Panc1 (cell line): ENCODE data around the gene AFF3. TPM values are rescaled to one million over a fixed set of nuclear protein-coding genes. Genes with fewer than 3 reads are reported as not detected.
A peak's percentile ranks its signal among the peaks of the same experiment; 100 is the strongest.

Experiments used
- ATAC-seq: fragments of 200-7000 bp; cut with Tn5 transposase; 2 replicates; pipeline ENCODE4 v1.9.1; 2020; ENCODE audit warnings: mild to moderate bottlenecking, moderate library complexity
- BruUV-seq: library from RNA; stranded (reverse); fragments of 400-500 nt; replicated peaks from 2 replicates; lab custom pipeline; 2021; lab: Mats Ljungman, UMichigan
- CTCF ChIA-PET: fragments of 300-600 bp; sonication (Branson Sonifier 250); formaldehyde crosslinking; loops from one replicate; lab custom pipeline; 2022; ENCODE audit warnings: antibody characterized with exemption; lab: Charles Lee
- POLR2A ChIA-PET: fragments of 300-600 bp; sonication (Branson Sonifier 250); formaldehyde crosslinking; loops from one replicate; lab custom pipeline; 2022; ENCODE audit warnings: antibody characterized with exemption; lab: Charles Lee
- DNase-seq: peaks from one replicate; pipeline ENCODE4 v3.0.0-alpha.2; 2010; ENCODE audit warnings: low read depth, low spot score
- H3K27ac ChIP-seq: 2 replicates; pipeline ENCODE4 v1.5.1; 2011; ENCODE audit warnings: mild to moderate bottlenecking, low read length, inconsistent platforms
- H3K27me3 ChIP-seq: fragments of 200-500 bp; sonication (Bioruptor generic); 2 replicates; pipeline ENCODE4 v1.6.0; 2014; ENCODE audit warnings: low read length, inconsistent platforms; ENCODE audit not compliant: control insufficient read depth, insufficient read depth
- H3K36me3 ChIP-seq: fragments of 200-500 bp; sonication (Bioruptor generic); 2 replicates; pipeline ENCODE4 v1.5.1; 2014; ENCODE audit warnings: inconsistent platforms, mild to moderate bottlenecking, low read length, moderate library complexity; ENCODE audit not compliant: control insufficient read depth, insufficient read depth
- H3K4me1 ChIP-seq: 2 replicates; pipeline ENCODE4 v1.5.1; 2011; ENCODE audit warnings: inconsistent platforms, mild to moderate bottlenecking, low read length, moderate library complexity; ENCODE audit not compliant: control insufficient read depth, insufficient read depth
- H3K4me3 ChIP-seq, 2 experiments: 2 replicates each; pipeline ENCODE4 v1.5.1; 2011 to 2012; ENCODE audit warnings: low read depth in 2 of 2, low read length in 2 of 2, mild to moderate bottlenecking in 2 of 2, inconsistent platforms in 1 of 2, moderate library complexity in 1 of 2
- H3K9me3 ChIP-seq: fragments of 200-500 bp; sonication (Bioruptor generic); 2 replicates; pipeline ENCODE4 v1.5.1; 2014; ENCODE audit warnings: low read depth, mild to moderate bottlenecking, inconsistent platforms, low read length, moderate library complexity; ENCODE audit not compliant: control insufficient read depth, insufficient read depth
- POLR2AphosphoS5 ChIP-seq: IDR thresholded peaks from 2 replicates; pipeline ENCODE4 v1.6.1; 2012; ENCODE audit warnings: mild to moderate bottlenecking, low read depth, low read length, moderate library complexity
- SIN3A ChIP-seq: IDR thresholded peaks from 2 replicates; pipeline ENCODE4 v1.6.1; 2012; ENCODE audit warnings: low read depth, mild to moderate bottlenecking, low read length, moderate library complexity, borderline replicate concordance; ENCODE audit not compliant: insufficient read depth
- TCF7L2 ChIP-seq: IDR thresholded peaks from 2 replicates; pipeline ENCODE4 v1.6.1; 2011; ENCODE audit warnings: mild to moderate bottlenecking, low read depth, low read length, inconsistent platforms
- in situ Hi-C: cut with HindIII; loops from 2 replicates; pipeline ENCODE4 v1.10.0; 2016; ENCODE audit warnings: low sequenced_read_pairs, low pct_unique_long_range_greater_than_20kb
- intact Hi-C: fragments of 100-400 bp; cut with micrococcal nuclease; formaldehyde crosslinking; loops from one replicate; pipeline ENCODE4 v1.10.0; 2022; ENCODE audit not compliant: unreplicated experiment
- total RNA-seq: library from RNA; stranded (reverse); gene quantifications from one replicate; pipeline ENCODE4 v1.2.1, GENCODE V29; 2021; ENCODE audit not compliant: unreplicated experiment
- TF ChIP-seq, protein P1 (sequence below): fragments of 450-650 bp; IDR thresholded peaks from 2 replicates; pipeline ENCODE4 v1.5.1; 2017; ENCODE audit warnings: mild to moderate bottlenecking
- TF ChIP-seq, protein P2 (sequence below), 2 experiments: IDR thresholded peaks; 2 replicates each; pipeline ENCODE4 v1.6.1; 2011 to 2012; ENCODE audit warnings: low read depth in 2 of 2, control low read depth in 1 of 2, low read length in 1 of 2, mild to moderate bottlenecking in 1 of 2, moderate library complexity in 1 of 2; ENCODE audit not compliant: insufficient read depth in 1 of 2

Gene AFF3
- total RNA-seq, 1 experiment from 2014 or later = 2.2 TPM

DNA sequence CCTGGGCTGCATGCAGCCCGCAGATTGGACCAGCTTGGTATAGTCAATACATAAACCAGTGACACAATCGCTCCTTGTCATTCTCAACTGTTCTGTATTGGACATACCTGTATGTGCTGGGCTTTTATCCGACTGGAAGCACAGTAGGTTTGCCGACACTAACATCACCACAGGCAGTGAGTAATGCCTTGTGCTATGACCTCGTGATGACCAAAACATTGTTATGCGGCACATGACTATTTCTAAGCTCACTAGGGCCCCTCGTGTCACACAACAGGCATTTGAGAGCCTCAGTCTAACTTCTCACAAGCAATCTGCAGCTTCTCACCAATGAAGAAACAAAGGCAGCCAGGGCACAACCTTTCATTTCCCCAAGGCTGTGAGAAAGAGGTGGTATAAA, 320.8 kb downstream of the AFF3 start:
- Histone ChIP-seq H3K27ac (no peak overlapping the region), H3K9me3 (no peaks in the 10 kb centered on the region), H3K4me3 (no peak overlapping the region), H3K27me3 (peaks cover 4% of the 10 kb centered on the region; the same call in 1 of the 2 replicates), H3K4me1 (no peaks in the 10 kb centered on the region), H3K36me3 (no peaks in the 10 kb centered on the region)
- intact Hi-C loops (no loop called here), in situ Hi-C loops (no loop called here)
- peak; percentile 62 for ATAC-seq
- no peak for TF ChIP-seq TCF7L2
- TF ChIP-seq SIN3A = no peak
- TF ChIP-seq POLR2AphosphoS5 = no peak
- TF ChIP-seq, protein P1, sequence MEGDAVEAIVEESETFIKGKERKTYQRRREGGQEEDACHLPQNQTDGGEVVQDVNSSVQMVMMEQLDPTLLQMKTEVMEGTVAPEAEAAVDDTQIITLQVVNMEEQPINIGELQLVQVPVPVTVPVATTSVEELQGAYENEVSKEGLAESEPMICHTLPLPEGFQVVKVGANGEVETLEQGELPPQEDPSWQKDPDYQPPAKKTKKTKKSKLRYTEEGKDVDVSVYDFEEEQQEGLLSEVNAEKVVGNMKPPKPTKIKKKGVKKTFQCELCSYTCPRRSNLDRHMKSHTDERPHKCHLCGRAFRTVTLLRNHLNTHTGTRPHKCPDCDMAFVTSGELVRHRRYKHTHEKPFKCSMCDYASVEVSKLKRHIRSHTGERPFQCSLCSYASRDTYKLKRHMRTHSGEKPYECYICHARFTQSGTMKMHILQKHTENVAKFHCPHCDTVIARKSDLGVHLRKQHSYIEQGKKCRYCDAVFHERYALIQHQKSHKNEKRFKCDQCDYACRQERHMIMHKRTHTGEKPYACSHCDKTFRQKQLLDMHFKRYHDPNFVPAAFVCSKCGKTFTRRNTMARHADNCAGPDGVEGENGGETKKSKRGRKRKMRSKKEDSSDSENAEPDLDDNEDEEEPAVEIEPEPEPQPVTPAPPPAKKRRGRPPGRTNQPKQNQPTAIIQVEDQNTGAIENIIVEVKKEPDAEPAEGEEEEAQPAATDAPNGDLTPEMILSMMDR = no peak
- TF ChIP-seq, protein P2, sequence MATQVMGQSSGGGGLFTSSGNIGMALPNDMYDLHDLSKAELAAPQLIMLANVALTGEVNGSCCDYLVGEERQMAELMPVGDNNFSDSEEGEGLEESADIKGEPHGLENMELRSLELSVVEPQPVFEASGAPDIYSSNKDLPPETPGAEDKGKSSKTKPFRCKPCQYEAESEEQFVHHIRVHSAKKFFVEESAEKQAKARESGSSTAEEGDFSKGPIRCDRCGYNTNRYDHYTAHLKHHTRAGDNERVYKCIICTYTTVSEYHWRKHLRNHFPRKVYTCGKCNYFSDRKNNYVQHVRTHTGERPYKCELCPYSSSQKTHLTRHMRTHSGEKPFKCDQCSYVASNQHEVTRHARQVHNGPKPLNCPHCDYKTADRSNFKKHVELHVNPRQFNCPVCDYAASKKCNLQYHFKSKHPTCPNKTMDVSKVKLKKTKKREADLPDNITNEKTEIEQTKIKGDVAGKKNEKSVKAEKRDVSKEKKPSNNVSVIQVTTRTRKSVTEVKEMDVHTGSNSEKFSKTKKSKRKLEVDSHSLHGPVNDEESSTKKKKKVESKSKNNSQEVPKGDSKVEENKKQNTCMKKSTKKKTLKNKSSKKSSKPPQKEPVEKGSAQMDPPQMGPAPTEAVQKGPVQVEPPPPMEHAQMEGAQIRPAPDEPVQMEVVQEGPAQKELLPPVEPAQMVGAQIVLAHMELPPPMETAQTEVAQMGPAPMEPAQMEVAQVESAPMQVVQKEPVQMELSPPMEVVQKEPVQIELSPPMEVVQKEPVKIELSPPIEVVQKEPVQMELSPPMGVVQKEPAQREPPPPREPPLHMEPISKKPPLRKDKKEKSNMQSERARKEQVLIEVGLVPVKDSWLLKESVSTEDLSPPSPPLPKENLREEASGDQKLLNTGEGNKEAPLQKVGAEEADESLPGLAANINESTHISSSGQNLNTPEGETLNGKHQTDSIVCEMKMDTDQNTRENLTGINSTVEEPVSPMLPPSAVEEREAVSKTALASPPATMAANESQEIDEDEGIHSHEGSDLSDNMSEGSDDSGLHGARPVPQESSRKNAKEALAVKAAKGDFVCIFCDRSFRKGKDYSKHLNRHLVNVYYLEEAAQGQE (IDR thresholded peaks at IDR 0.05; ENCODE audit: insufficient read depth in 1 of 2, low read depth in 2 of 2, low read length in 1 of 2) = no peak
- CTCF ChIA-PET = interaction anchor here (1.4 kb wide), 1 partner anchor 263 kb away, joined by 17 read pairs; no protein-coding TSS in a partner anchor
- POLR2A ChIA-PET = no interaction called here
- peak; percentile 90 for DNase-seq
- no TSS peak for BruUV-seq

DNA sequence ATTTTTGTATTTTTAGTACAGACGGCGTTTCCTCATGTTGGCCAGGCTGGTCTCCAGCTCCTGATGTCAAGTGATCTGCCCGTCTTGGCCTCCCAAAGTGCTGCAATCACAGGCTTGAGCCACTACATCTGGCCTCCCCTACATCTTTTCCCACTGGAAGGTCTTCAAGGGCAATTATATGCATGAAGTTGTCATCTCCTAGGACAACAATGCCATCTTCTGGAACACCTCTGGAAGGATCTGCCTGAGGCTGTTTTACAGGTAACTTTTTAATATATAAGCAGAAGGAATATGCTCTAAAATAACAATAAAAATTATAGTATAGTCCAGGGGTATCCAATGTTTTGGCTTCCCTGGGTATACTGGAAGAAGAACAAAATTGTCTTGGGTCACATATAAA, 321.4 kb downstream of the AFF3 start:
- TF ChIP-seq, protein P1 = no peak
- TF ChIP-seq, protein P2 (IDR thresholded peaks at IDR 0.05; ENCODE audit: insufficient read depth in 1 of 2, low read depth in 2 of 2, low read length in 1 of 2) = no peak
- TF ChIP-seq SIN3A = no peak
- no peak for TF ChIP-seq TCF7L2
- TF ChIP-seq POLR2AphosphoS5 = no peak
- no TSS peak for BruUV-seq
- in situ Hi-C loops = no loop called here
- H3K4me3 ChIP-seq = no peak overlapping the region
- no peaks in the 10 kb centered on the region for H3K4me1 ChIP-seq
- no peak for ATAC-seq
- no peak for DNase-seq
- H3K27me3 ChIP-seq = peaks cover 2% of the 10 kb centered on the region; the same call in 1 of the 2 replicates
- H3K9me3 ChIP-seq = no peaks in the 10 kb centered on the region
- no peaks in the 10 kb centered on the region for H3K36me3 ChIP-seq
- CTCF ChIA-PET = interaction anchor here (1.4 kb wide), 1 partner anchor 262 kb away, joined by 17 read pairs; no protein-coding TSS in a partner anchor
- POLR2A ChIA-PET = no interaction called here
- intact Hi-C loops = no loop called here
- no peak overlapping the region for H3K27ac ChIP-seq
